ENCODE results near the gene ZBTB46. TPM values are rescaled to one million over a fixed set of nuclear protein-coding genes. Genes with fewer than 3 reads are reported as not detected.
A peak's percentile ranks its signal among the peaks of the same experiment; 100 is the strongest.

Gene ZBTB46
- total RNA-seq, 1 experiment from 2014 or later = 9.5 TPM

DNA sequence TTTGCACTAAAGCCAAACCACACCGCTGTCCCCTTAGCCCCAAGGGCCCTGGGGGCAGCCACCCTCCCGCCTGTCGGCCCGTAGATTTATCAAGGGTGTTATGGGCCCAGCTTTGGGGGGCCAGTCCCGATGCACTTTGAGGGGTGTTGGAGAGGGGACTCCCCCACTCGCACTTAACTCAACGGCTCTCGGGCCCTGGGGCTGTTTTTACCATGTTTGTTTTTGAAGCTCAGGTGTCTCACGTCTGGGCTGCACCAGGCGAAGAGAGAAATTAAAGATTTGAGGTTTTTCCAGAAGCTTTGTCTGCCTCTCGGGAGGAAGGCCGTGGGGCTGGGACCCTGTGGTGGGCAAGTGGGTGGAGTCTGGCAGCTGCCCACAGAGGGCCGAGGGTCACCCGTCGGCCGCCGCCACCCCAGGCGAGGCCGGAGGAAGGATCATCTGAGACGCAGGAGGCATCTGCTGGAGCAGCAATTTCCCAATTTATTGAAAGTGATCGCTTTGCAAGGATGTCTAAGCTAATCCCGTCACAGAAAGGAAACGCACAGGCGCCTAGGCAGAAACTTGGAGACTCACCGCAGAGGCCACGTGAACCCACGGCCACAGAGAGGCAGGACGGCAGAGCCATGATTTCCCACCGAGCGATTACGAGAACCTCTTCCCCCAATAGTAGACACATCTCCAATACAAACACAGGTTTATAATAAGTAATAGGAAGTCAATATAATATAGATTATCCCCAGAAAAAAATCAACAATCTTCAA, 87.7 kb downstream of the ZBTB46 start:
- peaks cover 68% of the 10 kb centered on the region for H3K36me3 Mint-ChIP-seq (ENCODE audit: insufficient read depth, unreplicated experiment)
- Histone ChIP-seq H3K27me3 (replicated peaks; ENCODE audit: control insufficient read depth, insufficient read depth, low read length) (no peaks in the 10 kb centered on the region), H3K4me1 (peaks cover 24% of the 10 kb centered on the region), H3K9me3 (no peaks in the 10 kb centered on the region), H3K4me3 (ENCODE audit: low read depth, low read length) (no peak overlapping the region), H3K36me3 (ENCODE audit: control insufficient read depth, insufficient read depth, low read length) (peaks cover 9% of the 10 kb centered on the region)
- H3K4me3 Mint-ChIP-seq (ENCODE audit: unreplicated experiment) = no peak overlapping the region
- ChIA-PET POLR2A (no interaction called here), CTCF (no interaction called here)
- DNase-seq = no peak
- H3K4me1 Mint-ChIP-seq (ENCODE audit: low read depth, unreplicated experiment) = no peaks in the 10 kb centered on the region
- BruUV-seq (replicated peaks) = TSS peak; percentile 22
- no peaks in the 10 kb centered on the region for H3K27me3 Mint-ChIP-seq (ENCODE audit: insufficient read depth, unreplicated experiment)
- H3K27ac Mint-ChIP-seq (ENCODE audit: unreplicated experiment) = no peak overlapping the region
- intact Hi-C loops (cut with micrococcal nuclease; ENCODE audit: unreplicated experiment) = no loop called here
- no peak for TF ChIP-seq CTCF (IDR thresholded peaks at IDR 0.05; ENCODE audit: insufficient read depth in 1 of 2, low read depth in 1 of 2, low read length in 1 of 2, severe bottlenecking in 1 of 2, unreplicated experiment in 1 of 2)
- H3K9me3 Mint-ChIP-seq (ENCODE audit: unreplicated experiment) = no peaks in the 10 kb centered on the region

DNA sequence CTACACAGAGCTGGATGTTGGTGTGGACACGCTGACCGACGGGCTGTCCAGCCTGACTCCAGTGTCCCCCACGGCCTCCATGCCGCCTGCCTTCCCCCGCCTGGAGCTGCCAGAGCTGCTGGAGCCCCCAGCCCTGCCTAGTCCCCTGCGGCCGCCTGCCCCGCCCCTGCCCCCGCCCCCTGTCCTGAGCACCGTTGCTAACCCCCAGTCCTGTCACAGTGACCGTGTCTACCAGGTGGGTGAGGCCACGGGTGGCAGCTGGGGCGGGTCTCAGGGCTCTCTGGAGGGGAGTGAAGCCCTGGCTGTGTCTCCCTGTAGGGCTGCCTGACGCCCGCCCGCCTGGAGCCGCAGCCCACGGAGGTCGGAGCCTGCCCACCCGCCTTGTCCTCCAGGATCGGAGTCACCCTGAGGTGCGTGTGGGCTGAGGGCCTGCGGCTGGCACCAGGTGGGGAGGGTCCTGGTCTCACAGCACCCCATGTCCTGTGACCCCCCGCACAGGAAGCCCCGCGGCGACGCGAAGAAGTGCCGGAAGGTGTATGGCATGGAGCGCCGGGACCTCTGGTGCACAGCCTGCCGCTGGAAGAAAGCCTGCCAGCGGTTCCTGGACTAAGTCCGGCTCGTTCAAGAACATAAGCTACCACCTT, 88.6 kb downstream of the ZBTB46 start:
- no peak for DNase-seq
- TF ChIP-seq CTCF (IDR thresholded peaks at IDR 0.05; ENCODE audit: insufficient read depth in 1 of 2, low read depth in 1 of 2, low read length in 1 of 2, severe bottlenecking in 1 of 2, unreplicated experiment in 1 of 2) = no peak
- H3K4me1 ChIP-seq = peaks cover 28% of the 10 kb centered on the region
- ChIA-PET POLR2A (no interaction called here), CTCF (no interaction called here)
- no TSS peak for BruUV-seq (replicated peaks)
- peaks cover 9% of the 10 kb centered on the region for H3K36me3 ChIP-seq (ENCODE audit: control insufficient read depth, insufficient read depth, low read length)
- Mint-ChIP-seq H3K27me3 (ENCODE audit: insufficient read depth, unreplicated experiment) (no peaks in the 10 kb centered on the region), H3K9me3 (ENCODE audit: unreplicated experiment) (no peaks in the 10 kb centered on the region), H3K4me1 (ENCODE audit: low read depth, unreplicated experiment) (no peaks in the 10 kb centered on the region), H3K36me3 (ENCODE audit: insufficient read depth, unreplicated experiment) (peaks cover 75% of the 10 kb centered on the region), H3K4me3 (ENCODE audit: unreplicated experiment) (no peak overlapping the region), H3K27ac (ENCODE audit: unreplicated experiment) (no peak overlapping the region)
- H3K9me3 ChIP-seq = no peaks in the 10 kb centered on the region
- H3K4me3 ChIP-seq (ENCODE audit: low read depth, low read length) = no peak overlapping the region
- intact Hi-C loops (cut with micrococcal nuclease; ENCODE audit: unreplicated experiment) = no loop called here
- H3K27me3 ChIP-seq (replicated peaks; ENCODE audit: control insufficient read depth, insufficient read depth, low read length) = no peaks in the 10 kb centered on the region

GRCh38 chr20:63741676-63742380, 89.2 kb downstream of the ZBTB46 start:
- no peaks in the 10 kb centered on the region for H3K9me3 Mint-ChIP-seq (ENCODE audit: unreplicated experiment)
- TF ChIP-seq CTCF (IDR thresholded peaks at IDR 0.05; ENCODE audit: insufficient read depth in 1 of 2, low read depth in 1 of 2, low read length in 1 of 2, severe bottlenecking in 1 of 2, unreplicated experiment in 1 of 2) = no peak
- no peaks in the 10 kb centered on the region for H3K27me3 Mint-ChIP-seq (ENCODE audit: insufficient read depth, unreplicated experiment)
- H3K36me3 ChIP-seq (ENCODE audit: control insufficient read depth, insufficient read depth, low read length) = peaks cover 9% of the 10 kb centered on the region
- H3K4me3 Mint-ChIP-seq (ENCODE audit: unreplicated experiment) = peak overlapping the region; percentile 88
- no peaks in the 10 kb centered on the region for H3K9me3 ChIP-seq
- BruUV-seq (replicated peaks) = no TSS peak
- peaks cover 28% of the 10 kb centered on the region for H3K4me1 ChIP-seq
- intact Hi-C loops (cut with micrococcal nuclease; ENCODE audit: unreplicated experiment) = loop anchor here (1.0 kb wide), 1 partner anchor 35 kb away; the partner anchor contains the start of gene ARFRP1
- no peaks in the 10 kb centered on the region for H3K4me1 Mint-ChIP-seq (ENCODE audit: low read depth, unreplicated experiment)
- H3K27me3 ChIP-seq (replicated peaks; ENCODE audit: control insufficient read depth, insufficient read depth, low read length) = no peaks in the 10 kb centered on the region
- H3K4me3 ChIP-seq (ENCODE audit: low read depth, low read length) = peak overlapping the region; percentile 72
- ChIA-PET POLR2A (interaction anchor here (0.6 to 1.6 kb wide), 7 partner anchors 10 to 221 kb away, joined by 4 to 25 read pairs (median 4); partner anchors contain the start of genes ARFRP1, PPDPF, TPD52L2 and UCKL1), CTCF (interaction anchor here (0.7 to 1.8 kb wide), 11 partner anchors 9 to 296 kb away, joined by 3 to 27 read pairs (median 7); partner anchors contain the start of genes ARFRP1, PTK6, SAMD10 and TPD52L2)
- DNase-seq = no peak
- H3K36me3 Mint-ChIP-seq (ENCODE audit: insufficient read depth, unreplicated experiment) = peaks cover 78% of the 10 kb centered on the region
- H3K27ac Mint-ChIP-seq (ENCODE audit: unreplicated experiment) = peak overlapping the region; percentile 87

Data from Caco-2 (cell line).